Esophagus muscularis mucosa (tissue), 4 donors: ENCODE data around the gene NAA15. TPM values are rescaled to one million over a fixed set of nuclear protein-coding genes. Genes with fewer than 3 reads are reported as not detected.
"Not testable (repeated sequence)": the region's sequence is repeated elsewhere in the genome, so short reads cannot be mapped to it uniquely, and the experiment has no call there.

Source experiments
- DNase-seq: peaks from one replicate; pipeline ENCODE4 v3.0.0-alpha.2; 2017; ENCODE audit errors: extremely low spot score
- H3K27ac ChIP-seq, 4 donors: fragments of 200-600 bp; sonication (generic); replicated peaks in 1 of 4; 1 replicate in 3 of 4; 2 replicates in 1 of 4; pipeline ENCODE4 v1.5.1; 2016 to 2019; ENCODE audit warnings: mild to moderate bottlenecking in 1 of 4
- H3K27me3 ChIP-seq, 4 donors: fragments of 200-600 bp; sonication (generic); one replicate each; pipeline versions ENCODE4 v1.5.1 to v1.6.0; 2016 to 2019
- H3K36me3 ChIP-seq, 4 donors: fragments of 200-600 bp; sonication (generic); one replicate each; pipeline ENCODE4 v1.5.1; 2016 to 2019
- H3K4me1 ChIP-seq, 4 donors: fragments of 200-600 bp; sonication (generic); one replicate each; pipeline ENCODE4 v1.5.1; 2016 to 2019
- H3K4me3 ChIP-seq, 4 donors: fragments of 200-600 bp; sonication (generic); 1 replicate in 2 of 4; 2 replicates in 2 of 4; pipeline ENCODE4 v1.5.1; 2016 to 2019; ENCODE audit warnings: mild to moderate bottlenecking in 4 of 4, moderate library complexity in 1 of 4
- H3K9me3 ChIP-seq, 4 donors: fragments of 200-600 bp; sonication (generic); 1 replicate in 3 of 4; 2 replicates in 1 of 4; pipeline ENCODE4 v1.5.1; 2016 to 2019
- EP300 ChIP-seq: sonication (generic); formaldehyde crosslinking; IDR thresholded peaks from one replicate; pipeline ENCODE4 v1.6.1; 2017; ENCODE audit warnings: antibody characterized with exemption
- POLR2A ChIP-seq: fragments of 450-650 bp; IDR thresholded peaks from one replicate; pipeline ENCODE4 v1.6.1; 2017; ENCODE audit warnings: antibody characterized with exemption, moderate library complexity, mild to moderate bottlenecking, low read depth
- POLR2AphosphoS5 ChIP-seq, 2 donors: sonication (generic); formaldehyde crosslinking; IDR thresholded peaks; one replicate each; pipeline ENCODE4 v1.6.1; 2017; ENCODE audit warnings: antibody characterized with exemption in 2 of 2
- WGBS: methylation state at CpG from one replicate; pipeline ENCODE4 v1.1.5; 2018; 5-methylcytosine and 5-hydroxymethylcytosine counted together
- intact Hi-C: fragments of 100-400 bp; cut with DNase I; formaldehyde crosslinking; loops from one replicate; pipeline ENCODE4 v1.15.1; 2023
- total RNA-seq, 4 donors: library from RNA; depleted of rRNA; stranded (reverse); fragments of >200 nt; gene quantifications; one replicate each; pipeline versions ENCODE4 v1.1.0 to v1.2.1, GENCODE V29; 2016
- TF ChIP-seq, protein P1 (sequence below), 3 experiments: fragments of 200-600 bp in 2 of 3; fragments of 450-650 bp in 1 of 3; sonication (generic) in 2 of 3; IDR thresholded peaks; one replicate each; pipeline ENCODE4 v1.5.1; 2017 to 2019; ENCODE audit warnings: antibody characterized with exemption in 3 of 3, mild to moderate bottlenecking in 2 of 3, moderate library complexity in 1 of 3

Gene NAA15
- total RNA-seq, 4 donors from 2014 or later = 21.0 to 32.1 (median 25.3) TPM

DNA sequence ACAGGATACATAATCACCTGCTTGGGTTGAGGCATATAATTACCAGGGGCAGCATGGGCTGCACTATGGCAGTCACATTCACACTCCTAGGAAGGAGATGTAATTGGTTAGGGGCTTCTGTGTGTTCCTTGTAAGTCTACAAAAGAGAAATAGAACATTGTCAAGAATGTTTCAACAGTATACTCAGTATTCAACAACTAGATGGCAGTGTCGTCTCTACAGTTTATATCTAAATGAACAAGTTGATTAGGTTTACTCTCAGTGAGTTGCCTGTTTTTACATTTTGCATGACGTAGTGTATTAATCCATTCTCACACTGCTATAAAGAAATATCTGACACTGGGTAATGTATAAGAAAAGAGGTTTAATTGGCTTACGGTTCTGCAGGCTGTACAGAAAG, 102.2 kb downstream of the NAA15 start:
- DNase-seq = no peak
- Histone ChIP-seq H3K36me3 (peaks cover 0 to 14% (median 0%) of the 10 kb centered on the region in 4 donors), H3K27me3 (no peaks in the 10 kb centered on the region), H3K27ac (no peak overlapping the region), H3K9me3 (no peaks in the 10 kb centered on the region), H3K4me1 (peaks cover 0 to 8% (median 0%) of the 10 kb centered on the region in 4 donors), H3K4me3 (no peak overlapping the region)
- no peak for TF ChIP-seq EP300
- TF ChIP-seq POLR2AphosphoS5 (IDR thresholded peaks at IDR 0.05) = no peak
- TF ChIP-seq POLR2A = no peak
- TF ChIP-seq, protein P1, sequence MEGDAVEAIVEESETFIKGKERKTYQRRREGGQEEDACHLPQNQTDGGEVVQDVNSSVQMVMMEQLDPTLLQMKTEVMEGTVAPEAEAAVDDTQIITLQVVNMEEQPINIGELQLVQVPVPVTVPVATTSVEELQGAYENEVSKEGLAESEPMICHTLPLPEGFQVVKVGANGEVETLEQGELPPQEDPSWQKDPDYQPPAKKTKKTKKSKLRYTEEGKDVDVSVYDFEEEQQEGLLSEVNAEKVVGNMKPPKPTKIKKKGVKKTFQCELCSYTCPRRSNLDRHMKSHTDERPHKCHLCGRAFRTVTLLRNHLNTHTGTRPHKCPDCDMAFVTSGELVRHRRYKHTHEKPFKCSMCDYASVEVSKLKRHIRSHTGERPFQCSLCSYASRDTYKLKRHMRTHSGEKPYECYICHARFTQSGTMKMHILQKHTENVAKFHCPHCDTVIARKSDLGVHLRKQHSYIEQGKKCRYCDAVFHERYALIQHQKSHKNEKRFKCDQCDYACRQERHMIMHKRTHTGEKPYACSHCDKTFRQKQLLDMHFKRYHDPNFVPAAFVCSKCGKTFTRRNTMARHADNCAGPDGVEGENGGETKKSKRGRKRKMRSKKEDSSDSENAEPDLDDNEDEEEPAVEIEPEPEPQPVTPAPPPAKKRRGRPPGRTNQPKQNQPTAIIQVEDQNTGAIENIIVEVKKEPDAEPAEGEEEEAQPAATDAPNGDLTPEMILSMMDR (IDR thresholded peaks at IDR 0.05) = no peak
- intact Hi-C loops = no loop called here
- 87% methylated on average over 3 of the region's 3 CpGs for WGBS

DNA sequence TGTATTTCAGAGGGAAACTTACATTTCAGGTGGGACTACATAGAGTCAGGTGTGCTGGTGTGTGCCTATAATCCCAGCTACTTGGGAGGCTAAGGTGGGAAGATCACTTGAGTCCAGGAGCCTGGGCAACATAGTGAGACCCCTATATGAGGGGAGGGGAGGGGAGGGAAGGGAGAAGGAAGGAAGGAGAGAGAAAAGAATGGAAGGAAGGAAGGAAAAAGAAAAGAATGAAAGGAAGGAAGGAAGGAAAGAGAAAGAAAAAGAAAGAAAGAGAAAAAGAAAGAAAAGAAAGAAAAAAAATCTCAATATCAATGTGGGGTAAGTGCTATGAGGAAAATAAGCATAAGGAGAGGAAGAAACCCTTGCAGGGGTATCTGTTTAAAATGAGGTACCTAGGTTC, 109.0 kb downstream of the NAA15 start:
- no peaks in the 10 kb centered on the region for H3K9me3 ChIP-seq
- DNase-seq = no peak
- H3K27me3 ChIP-seq = no peaks in the 10 kb centered on the region
- H3K4me3 ChIP-seq = no peak overlapping the region
- no peaks in the 10 kb centered on the region for H3K4me1 ChIP-seq
- H3K36me3 ChIP-seq = peaks cover 0 to 10% (median 2%) of the 10 kb centered on the region in 4 donors
- TF ChIP-seq POLR2AphosphoS5 (IDR thresholded peaks at IDR 0.05) (no peak), EP300 (no peak), POLR2A (no peak)
- TF ChIP-seq, protein P1 (IDR thresholded peaks at IDR 0.05) = no peak
- no peak overlapping the region for H3K27ac ChIP-seq
- intact Hi-C loops = no loop called here

DNA sequence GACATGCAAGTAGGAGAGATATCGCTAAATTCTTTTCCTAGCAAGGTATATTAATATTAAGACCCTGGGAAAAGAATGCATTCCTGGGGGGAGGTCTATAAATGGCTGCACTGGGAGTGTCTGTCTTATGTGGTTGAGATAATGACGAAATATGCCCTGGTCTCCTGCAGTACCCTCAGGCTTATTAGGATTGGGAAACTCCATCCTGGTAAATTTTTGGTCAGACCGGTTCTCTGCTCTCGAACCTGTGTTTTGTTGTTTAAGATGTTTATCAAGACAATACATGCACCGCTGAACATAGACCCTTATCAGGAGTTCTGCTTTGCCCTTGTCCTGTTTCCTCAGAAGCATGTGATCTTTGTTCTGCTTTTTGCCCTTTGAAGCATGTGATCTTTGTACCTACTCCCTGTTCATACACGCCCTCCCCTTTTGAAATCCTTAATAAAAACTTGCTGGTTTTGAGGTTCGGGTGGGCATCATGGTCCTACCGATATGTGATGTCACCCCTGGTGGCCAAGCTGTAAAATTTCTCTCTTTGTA, 113.4 kb downstream of the NAA15 start:
- not testable (repeated sequence) for H3K27ac ChIP-seq, H3K4me1 ChIP-seq, H3K4me3 ChIP-seq, H3K9me3 ChIP-seq, H3K27me3 ChIP-seq, DNase-seq, H3K36me3 ChIP-seq
- WGBS = 93% methylated on average over 8 of the region's 8 CpGs
- intact Hi-C loops = loop anchor here (5.0 kb wide), 1 partner anchor 218 kb away; no protein-coding TSS in a partner anchor

GRCh38 chr4:139416073-139416673, 114.9 kb downstream of the NAA15 start:
- H3K36me3 ChIP-seq = peaks cover 0 to 3% (median 0%) of the 10 kb centered on the region in 4 donors
- WGBS = 64% methylated on average over 2 of the region's 2 CpGs

GRCh38 chr4:139419388-139419914, 118.1 kb downstream of the NAA15 start:
- H3K4me1 ChIP-seq = peaks cover 0 to 3% (median 0%) of the 10 kb centered on the region in 4 donors

More at GRCh38 chr4:139416073-139416673, 114.9 kb downstream of the NAA15 start:
- TF ChIP-seq, protein P1 (IDR thresholded peaks at IDR 0.05) = peak; percentile 53 to 71 (median 61)
- TF ChIP-seq POLR2AphosphoS5 (IDR thresholded peaks at IDR 0.05) (no peak), POLR2A (no peak), EP300 (no peak)
- H3K27me3 ChIP-seq = no peaks in the 10 kb centered on the region
- H3K4me3 ChIP-seq = no peak overlapping the region
- DNase-seq = no peak
- intact Hi-C loops = loop anchor here (5.0 kb wide), 1 partner anchor 216 kb away; no protein-coding TSS in a partner anchor
- peaks cover 0 to 3% (median 0%) of the 10 kb centered on the region in 4 donors for H3K4me1 ChIP-seq
- no peak overlapping the region for H3K27ac ChIP-seq
- H3K9me3 ChIP-seq = peaks cover 0 to 7% (median 0%) of the 10 kb centered on the region in 4 donors

More at GRCh38 chr4:139419388-139419914, 118.1 kb downstream of the NAA15 start:
- Histone ChIP-seq H3K9me3 (peaks cover 0 to 7% (median 0%) of the 10 kb centered on the region in 4 donors), H3K27ac (peak overlapping the region in 2 of 4 donors; percentile 22 to 32), H3K36me3 (no peaks in the 10 kb centered on the region), H3K4me3 (no peak overlapping the region), H3K27me3 (no peaks in the 10 kb centered on the region)
- intact Hi-C loops = loop anchor here (5.0 kb wide), 1 partner anchor 213 kb away; no protein-coding TSS in a partner anchor
- DNase-seq = peak; percentile 91
- TF ChIP-seq POLR2AphosphoS5 (IDR thresholded peaks at IDR 0.05) (peak; percentile 67 to 77), POLR2A (no peak)
- TF ChIP-seq, protein P1 (IDR thresholded peaks at IDR 0.05) = no peak
- 71% methylated on average over 2 of the region's 2 CpGs for WGBS
